CD14-positive monocyte (primary cell): Measurements from ENCODE around the gene UBL3. TPM values are rescaled to one million over a fixed set of nuclear protein-coding genes. Genes with fewer than 3 reads are reported as not detected.

Experiments used
- DNase-seq, 3 donors: peaks; one replicate each; pipeline ENCODE4 v3.0.0-alpha.2; 2011 to 2022
- H2AFZ ChIP-seq: 2 replicates; pipeline ENCODE4 v1.6.0; 2012; ENCODE audit warnings: mild to moderate bottlenecking, low read depth, low read length, inconsistent platforms; ENCODE audit not compliant: insufficient read depth, poor library complexity, severe bottlenecking
- H3K27ac ChIP-seq, 2 donors: 1 replicate in 1 of 2; 2 replicates in 1 of 2; pipeline ENCODE4 v1.5.1; 2012 to 2013; ENCODE audit warnings: low read length in 2 of 2, control low read depth in 1 of 2, inconsistent platforms in 1 of 2, low read depth in 1 of 2, mild to moderate bottlenecking in 1 of 2
- H3K27me3 ChIP-seq, 2 donors: one replicate each; pipeline versions ENCODE4 v1.6.0 to v1.6.1; 2011 to 2013; ENCODE audit warnings: low read length in 2 of 2; ENCODE audit not compliant: control insufficient read depth in 2 of 2, insufficient read depth in 2 of 2
- H3K36me3 ChIP-seq, 2 donors: replicated peaks in 1 of 2; 1 replicate in 1 of 2; 2 replicates in 1 of 2; pipeline versions ENCODE4 v1.5.1 to v1.6.1; 2012 to 2013; ENCODE audit warnings: low read length in 2 of 2, control low read depth in 1 of 2, inconsistent platforms in 1 of 2, mild to moderate bottlenecking in 1 of 2; ENCODE audit not compliant: insufficient read depth in 2 of 2, control insufficient read depth in 1 of 2
- H3K4me1 ChIP-seq, 2 donors: 1 replicate in 1 of 2; 2 replicates in 1 of 2; pipeline versions ENCODE4 v1.5.1 to v1.6.1; 2012 to 2013; ENCODE audit warnings: low read length in 2 of 2, control low read depth in 1 of 2, inconsistent platforms in 1 of 2, mild to moderate bottlenecking in 1 of 2, moderate library complexity in 1 of 2; ENCODE audit not compliant: insufficient read depth in 2 of 2, control insufficient read depth in 1 of 2
- H3K4me2 ChIP-seq: replicated peaks from 2 replicates; pipeline ENCODE3; 2012; ENCODE audit warnings: low read length, moderate library complexity, mild to moderate bottlenecking; ENCODE audit not compliant: poor library complexity, severe bottlenecking; ENCODE audit errors: extremely low read depth
- H3K4me3 ChIP-seq, 3 experiments: fragments of 200-600 bp in 1 of 3; sonication (generic) in 1 of 3; replicated peaks in 1 of 3; 1 replicate in 2 of 3; 2 replicates in 1 of 3; pipeline ENCODE4 v1.5.1; 2011 to 2013; ENCODE audit warnings: low read length in 3 of 3, mild to moderate bottlenecking in 3 of 3, control low read depth in 2 of 3, low read depth in 2 of 3, inconsistent platforms in 1 of 3, moderate library complexity in 1 of 3
- H3K79me2 ChIP-seq: 2 replicates; pipeline ENCODE4 v1.6.0; 2012; ENCODE audit warnings: mild to moderate bottlenecking, control low read depth, inconsistent platforms, low read length, moderate library complexity; ENCODE audit not compliant: insufficient read depth
- H3K9ac ChIP-seq: 2 replicates; pipeline ENCODE4 v1.6.0; 2017; ENCODE audit warnings: low read length, mild to moderate bottlenecking; ENCODE audit not compliant: insufficient read depth, poor library complexity, severe bottlenecking
- H3K9me3 ChIP-seq, 2 donors: replicated peaks in 1 of 2; 1 replicate in 1 of 2; 2 replicates in 1 of 2; pipeline versions ENCODE4 v1.5.1 to v1.6.1; 2012 to 2013; ENCODE audit warnings: low read length in 2 of 2, control low read depth in 1 of 2; ENCODE audit not compliant: control insufficient read depth in 1 of 2, insufficient read depth in 1 of 2
- H4K20me1 ChIP-seq: 2 replicates; pipeline ENCODE4 v1.6.0; 2012; ENCODE audit warnings: mild to moderate bottlenecking, low read length, control low read depth, moderate library complexity; ENCODE audit not compliant: insufficient read depth
- H3K27ac Mint-ChIP-seq, 7 donors: one replicate each; pipeline ENCODE4 v1.8.0; 2020; ENCODE audit warnings: mild to moderate bottlenecking in 7 of 7, mixed read lengths in 7 of 7, moderate library complexity in 6 of 7, inconsistent platforms in 2 of 7
- H3K27me3 Mint-ChIP-seq, 3 donors: one replicate each; pipeline ENCODE4 v1.8.0; 2021 to 2022; ENCODE audit warnings: low read depth in 3 of 3, mild to moderate bottlenecking in 3 of 3, mixed read lengths in 3 of 3, moderate library complexity in 3 of 3, inconsistent platforms in 1 of 3
- H3K36me3 Mint-ChIP-seq, 2 donors: one replicate each; pipeline ENCODE4 v1.8.0; 2020; ENCODE audit warnings: mixed read lengths in 2 of 2, inconsistent platforms in 1 of 2, mild to moderate bottlenecking in 1 of 2
- H3K4me1 Mint-ChIP-seq: one replicate; pipeline ENCODE4 v1.8.0; 2020; ENCODE audit warnings: mild to moderate bottlenecking, mixed read lengths
- H3K4me3 Mint-ChIP-seq, 2 donors: one replicate each; pipeline ENCODE4 v1.8.0; 2020; ENCODE audit warnings: mild to moderate bottlenecking in 2 of 2, mixed read lengths in 2 of 2, moderate library complexity in 1 of 2
- H3K9me3 Mint-ChIP-seq, 7 donors: one replicate each; pipeline ENCODE4 v1.8.0; 2020 to 2022; ENCODE audit warnings: mixed read lengths in 7 of 7, mild to moderate bottlenecking in 6 of 7, moderate library complexity in 6 of 7, inconsistent platforms in 2 of 7
- CTCF ChIP-seq: fragments of 200-600 bp; IDR thresholded peaks from one replicate; pipeline ENCODE4 v1.8.0; 2022; ENCODE audit warnings: antibody characterized with exemption, mild to moderate bottlenecking
- WGBS: methylation state at CpG from one replicate; pipeline ENCODE4 v1.1.5; 2013; ENCODE audit warnings: missing lambda C conversion rate; ENCODE audit not compliant: insufficient coverage; 5-methylcytosine and 5-hydroxymethylcytosine counted together
- intact Hi-C, 2 donors: fragments of 100-400 bp; cut with micrococcal nuclease; formaldehyde crosslinking; loops; one replicate each; pipeline versions ENCODE4 v1.15.0 to v1.15.1; 2023
- polyA plus RNA-seq, 3 donors: library from polyadenylated mRNA; depleted of rRNA in 1 of 3; unstranded in 2 of 3; stranded (reverse) in 1 of 3; fragments of 300-500 nt in 2 of 3; fragments of >200 nt in 1 of 3; fragmentation: Illumina TruSeq in 2 of 3; gene quantifications; 1 replicate in 2 of 3; 2 replicates in 1 of 3; pipeline ENCODE4 v1.2.3, GENCODE V29; 2012 to 2021

UBL3 gene
- polyA plus RNA-seq, 3 donors, result 13.0 to 32.3 (median 28.2) TPM

GRCh38 chr13:29763436-29764180 is 86.8 kb downstream of the UBL3 start:
- intact Hi-C loops, result loop anchor here in 1 of 2 donors (10.0 kb wide), 1 partner anchor 161 kb away; no protein-coding TSS in a partner anchor
- no peak overlapping the region for H2AFZ ChIP-seq

GRCh38 chr13:29761815-29762214 is 88.6 kb downstream of the UBL3 start:
- H3K27ac ChIP-seq, result no peak overlapping the region
- H3K9me3 ChIP-seq, result no peaks in the 10 kb centered on the region
- Mint-ChIP-seq H3K9me3 (peaks cover 0 to 6% (median 3%) of the 10 kb centered on the region in 7 donors), H3K4me1 (peaks cover 20% of the 10 kb centered on the region), H3K27me3 (peaks cover 6 to 28% (median 17%) of the 10 kb centered on the region in 3 donors), H3K27ac (peak overlapping the region in 1 of 7 donors; percentile 18), H3K4me3 (no peak overlapping the region), H3K36me3 (peaks cover 19 to 23% of the 10 kb centered on the region in 2 donors)
- H3K9ac ChIP-seq, result no peak overlapping the region
- no peak for DNase-seq
- no peak overlapping the region for H3K4me3 ChIP-seq
- no peak overlapping the region for H3K4me2 ChIP-seq
- no peaks in the 10 kb centered on the region for H3K79me2 ChIP-seq
- H3K4me1 ChIP-seq, result peaks cover 11 to 15% of the 10 kb centered on the region in 2 donors
- intact Hi-C loops, result loop anchor here in 1 of 2 donors (10.0 kb wide), 1 partner anchor 163 kb away; no protein-coding TSS in a partner anchor
- no peak overlapping the region for H2AFZ ChIP-seq
- WGBS, result 93% methylated on average over 3 of the region's 4 CpGs
- H3K27me3 ChIP-seq, result peaks cover 5 to 15% of the 10 kb centered on the region in 2 donors
- H4K20me1 ChIP-seq, result no peaks in the 10 kb centered on the region
- H3K36me3 ChIP-seq, result peaks cover 9 to 16% of the 10 kb centered on the region in 2 donors
- TF ChIP-seq CTCF, result no peak

More at GRCh38 chr13:29763436-29764180, 86.8 kb downstream of the UBL3 start:
- Mint-ChIP-seq H3K9me3 (peaks cover 0 to 6% (median 3%) of the 10 kb centered on the region in 7 donors), H3K4me3 (no peak overlapping the region), H3K4me1 (peaks cover 17% of the 10 kb centered on the region), H3K27ac (no peak overlapping the region), H3K27me3 (peaks cover 2 to 18% (median 12%) of the 10 kb centered on the region in 3 donors), H3K36me3 (peaks cover 30 to 33% of the 10 kb centered on the region in 2 donors)
- WGBS, result no CpG with 5 or more reads among the region's 2 CpGs
- Histone ChIP-seq H3K4me3 (no peak overlapping the region), H3K4me1 (peaks cover 8 to 12% of the 10 kb centered on the region in 2 donors), H3K27me3 (peaks cover 0 to 4% of the 10 kb centered on the region in 2 donors), H3K4me2 (no peak overlapping the region), H3K9me3 (no peaks in the 10 kb centered on the region), H3K36me3 (peaks cover 18 to 29% of the 10 kb centered on the region in 2 donors), H3K79me2 (no peaks in the 10 kb centered on the region), H4K20me1 (no peaks in the 10 kb centered on the region), H3K9ac (no peak overlapping the region), H3K27ac (no peak overlapping the region)
- no peak for DNase-seq
- no peak for TF ChIP-seq CTCF
